Ectodermal cell (in vitro differentiated cells): Measurements from ENCODE around the gene ZNF534.
"Not testable (repeated sequence)": the region's sequence is repeated elsewhere in the genome, so short reads cannot be mapped to it uniquely, and the experiment has no call there.

ENCODE experiments used
- H3K27ac ChIP-seq: 2 replicates; pipeline ENCODE4 v1.7.0; 2013; ENCODE audit warnings: mild to moderate bottlenecking, low read depth, low read length; ENCODE audit not compliant: insufficient read depth, poor library complexity, severe bottlenecking
- H3K27me3 ChIP-seq: 2 replicates; pipeline ENCODE4 v1.7.0; 2013; ENCODE audit warnings: mild to moderate bottlenecking, low read length; ENCODE audit not compliant: insufficient read depth, control insufficient read depth, poor library complexity, severe bottlenecking
- H3K36me3 ChIP-seq: one replicate; pipeline ENCODE4 v1.7.0; 2013; ENCODE audit warnings: low read length; ENCODE audit not compliant: control insufficient read depth, insufficient read depth
- H3K4me1 ChIP-seq: one replicate; pipeline ENCODE4 v1.7.0; 2013; ENCODE audit warnings: low read length; ENCODE audit not compliant: control insufficient read depth, insufficient read depth
- H3K4me3 ChIP-seq: 2 replicates; pipeline ENCODE4 v1.7.0; 2013; ENCODE audit warnings: low read depth, low read length, control low read depth; ENCODE audit not compliant: insufficient read depth
- H3K9me3 ChIP-seq: 2 replicates; pipeline ENCODE4 v1.7.0; 2013; ENCODE audit warnings: mild to moderate bottlenecking, low read length, moderate library complexity; ENCODE audit not compliant: control insufficient read depth
- WGBS, 2 experiments: methylation state at CpG; one replicate each; pipeline ENCODE4 v1.1.7; 2013; ENCODE audit warnings: missing lambda C conversion rate in 2 of 2; 5-methylcytosine and 5-hydroxymethylcytosine counted together

The ZNF534 gene

GRCh38 chr19:52464798-52465470 is 36.0 kb downstream of the ZNF534 start:
- Histone ChIP-seq H3K4me1 (no peaks in the 10 kb centered on the region), H3K36me3 (no peaks in the 10 kb centered on the region), H3K27ac (no peak overlapping the region), H3K9me3 (peaks cover 13% of the 10 kb centered on the region), H3K27me3 (no peaks in the 10 kb centered on the region), H3K4me3 (no peak overlapping the region)
- WGBS, 2 experiments, result 57 to 73% methylated on average over 9 to 14 of the region's 14 CpGs

DNA sequence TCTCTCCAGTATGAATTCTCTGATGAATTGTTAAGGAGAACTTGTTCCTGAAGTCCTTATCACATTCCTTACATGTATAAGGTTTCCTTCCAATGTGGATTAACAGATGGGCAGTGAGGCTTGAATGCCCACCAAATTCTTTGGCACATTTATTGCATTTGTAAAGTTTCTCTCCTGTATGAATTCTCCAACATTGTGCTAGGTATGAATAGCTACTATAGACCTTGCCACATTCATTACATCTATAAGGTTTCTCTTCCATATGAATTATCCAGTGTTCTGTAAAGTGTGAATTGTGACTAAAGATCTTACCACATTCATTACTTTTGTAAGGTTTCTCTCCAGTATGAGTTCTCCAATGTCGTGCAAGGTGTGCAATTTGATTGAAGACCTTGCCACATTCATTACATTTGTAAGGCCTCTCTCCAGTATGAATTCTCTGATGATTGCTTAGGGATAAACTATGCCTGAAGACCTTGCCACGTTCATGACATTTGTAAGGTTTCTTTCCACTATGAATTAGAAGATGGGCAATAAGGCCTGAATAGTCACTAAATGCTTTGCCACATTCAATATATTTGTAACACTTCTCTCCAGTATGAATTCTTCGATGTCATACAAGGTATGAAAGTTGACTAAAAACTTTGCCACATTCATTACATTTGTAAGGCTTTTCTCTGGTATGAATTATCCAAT is 44.9 kb downstream of the ZNF534 start:
- WGBS, 2 experiments, result 64 to 67% methylated on average over 3 of the region's 3 CpGs
- no peaks in the 10 kb centered on the region for H3K36me3 ChIP-seq
- no peak overlapping the region for H3K27ac ChIP-seq
- peaks cover 13% of the 10 kb centered on the region for H3K9me3 ChIP-seq
- no peak overlapping the region for H3K4me3 ChIP-seq
- no peaks in the 10 kb centered on the region for H3K4me1 ChIP-seq
- no peaks in the 10 kb centered on the region for H3K27me3 ChIP-seq

GRCh38 chr19:52474351-52475127 is 45.6 kb downstream of the ZNF534 start:
- peaks cover 13% of the 10 kb centered on the region for H3K9me3 ChIP-seq
- no peaks in the 10 kb centered on the region for H3K27me3 ChIP-seq
- H3K4me1 ChIP-seq, result no peaks in the 10 kb centered on the region
- H3K4me3 ChIP-seq, result no peak overlapping the region
- no peaks in the 10 kb centered on the region for H3K36me3 ChIP-seq
- 89 to 90% methylated on average over 5 to 7 of the region's 7 CpGs for WGBS, 2 experiments
- no peak overlapping the region for H3K27ac ChIP-seq

DNA sequence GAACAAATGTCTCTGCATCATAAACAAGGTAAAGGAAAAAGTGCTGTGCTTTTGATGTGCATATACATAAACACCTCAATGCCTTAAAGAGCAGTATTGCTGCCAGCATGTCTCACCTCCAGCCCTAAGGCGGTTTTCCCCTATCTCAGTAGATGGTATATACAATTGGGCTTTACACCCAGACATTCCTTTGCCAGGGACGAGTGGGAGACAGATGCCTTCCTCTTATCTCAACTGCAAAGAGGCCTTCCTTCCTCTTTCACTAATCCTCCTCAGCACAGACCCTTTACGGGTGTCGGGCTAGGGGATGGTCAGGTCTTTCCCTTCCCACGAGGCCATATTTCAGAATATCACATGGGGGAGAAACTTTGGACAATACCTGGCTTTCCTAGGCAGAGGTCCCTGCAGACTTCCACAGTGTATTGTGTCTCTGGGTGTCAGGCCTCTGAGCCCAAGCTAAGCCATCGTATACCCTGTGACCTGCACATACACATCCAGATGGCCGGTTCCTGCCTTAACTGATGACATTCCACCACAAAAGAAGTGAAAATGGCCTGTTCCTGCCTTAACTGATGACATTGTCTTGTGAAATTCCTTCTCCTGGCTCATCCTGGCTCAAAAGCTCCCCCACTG is 55.3 kb downstream of the ZNF534 start:
- not testable (repeated sequence) for H3K4me3 ChIP-seq, H3K36me3 ChIP-seq, H3K27me3 ChIP-seq, H3K4me1 ChIP-seq, H3K27ac ChIP-seq, H3K9me3 ChIP-seq
- 84 to 86% methylated on average over 6 of the region's 7 CpGs for WGBS, 2 experiments

DNA sequence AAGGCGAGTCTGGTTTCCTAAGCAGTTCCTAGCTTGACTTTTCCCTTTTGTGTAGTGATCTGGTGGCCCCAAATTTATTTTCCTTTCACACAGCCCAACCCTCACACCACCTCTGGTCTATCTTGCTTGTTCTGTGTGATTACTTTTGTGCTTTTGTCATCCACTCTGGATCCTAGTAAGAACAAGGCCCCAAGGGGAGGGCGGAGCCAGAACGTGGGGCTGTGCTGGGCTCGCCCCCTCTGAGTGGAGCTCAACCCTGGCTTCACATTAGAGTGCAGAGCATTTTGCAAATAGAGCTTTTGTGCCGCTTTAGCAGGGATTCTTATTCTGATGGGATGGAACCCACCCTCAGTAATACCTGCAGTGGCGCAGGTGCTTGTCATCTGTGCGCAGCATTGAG is 56.1 kb downstream of the ZNF534 start:
- 78% methylated on average over 7 of the region's 7 CpGs for WGBS, 2 experiments
- H3K9me3 ChIP-seq, H3K36me3 ChIP-seq, H3K27ac ChIP-seq, H3K27me3 ChIP-seq, H3K4me3 ChIP-seq, H3K4me1 ChIP-seq: not testable (repeated sequence)

DNA sequence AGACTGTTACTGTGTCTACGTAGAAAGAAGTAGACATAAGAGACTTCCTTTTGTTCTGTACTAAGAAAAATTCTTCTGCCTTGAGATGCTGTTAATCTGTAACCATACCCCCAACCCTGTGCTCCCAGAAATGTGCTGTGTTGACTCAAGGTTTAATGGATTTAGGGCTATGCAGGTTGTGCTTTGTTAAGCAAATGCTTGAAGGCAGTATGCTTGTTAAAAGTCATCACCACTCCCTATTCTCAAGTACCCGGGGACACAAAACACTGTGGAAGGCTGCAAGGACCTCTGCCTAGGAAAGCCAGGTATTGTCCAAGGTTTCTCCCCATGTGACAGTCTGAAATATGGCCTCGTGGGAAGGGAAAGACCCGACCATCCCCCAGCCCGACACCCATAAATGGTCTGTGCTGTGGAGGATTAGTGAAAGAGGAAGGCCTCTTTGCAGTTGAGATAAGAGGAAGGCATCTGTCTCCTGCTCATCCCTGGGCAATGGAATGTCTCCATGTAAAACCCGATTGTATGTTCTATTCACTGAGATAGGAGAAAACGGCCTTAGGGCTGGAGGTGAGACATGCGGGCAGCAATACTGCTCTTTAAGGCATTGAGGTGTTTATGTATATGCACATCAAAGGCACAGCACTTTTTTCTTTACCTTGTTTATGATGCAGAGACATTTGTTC is 56.8 kb downstream of the ZNF534 start:
- 71 to 75% methylated on average over 7 to 8 of the region's 8 CpGs for WGBS, 2 experiments
- not testable (repeated sequence) for H3K36me3 ChIP-seq, H3K4me1 ChIP-seq, H3K4me3 ChIP-seq, H3K9me3 ChIP-seq, H3K27me3 ChIP-seq, H3K27ac ChIP-seq

GRCh38 chr19:52492201-52492993 is 63.4 kb downstream of the ZNF534 start:
- Histone ChIP-seq H3K9me3 (no peaks in the 10 kb centered on the region), H3K4me3 (peak overlapping the region; percentile 16), H3K36me3 (no peaks in the 10 kb centered on the region), H3K4me1 (no peaks in the 10 kb centered on the region), H3K27ac (no peak overlapping the region), H3K27me3 (peaks cover 4% of the 10 kb centered on the region)
- 50 to 52% methylated on average over 37 of the region's 37 CpGs for WGBS, 2 experiments

DNA sequence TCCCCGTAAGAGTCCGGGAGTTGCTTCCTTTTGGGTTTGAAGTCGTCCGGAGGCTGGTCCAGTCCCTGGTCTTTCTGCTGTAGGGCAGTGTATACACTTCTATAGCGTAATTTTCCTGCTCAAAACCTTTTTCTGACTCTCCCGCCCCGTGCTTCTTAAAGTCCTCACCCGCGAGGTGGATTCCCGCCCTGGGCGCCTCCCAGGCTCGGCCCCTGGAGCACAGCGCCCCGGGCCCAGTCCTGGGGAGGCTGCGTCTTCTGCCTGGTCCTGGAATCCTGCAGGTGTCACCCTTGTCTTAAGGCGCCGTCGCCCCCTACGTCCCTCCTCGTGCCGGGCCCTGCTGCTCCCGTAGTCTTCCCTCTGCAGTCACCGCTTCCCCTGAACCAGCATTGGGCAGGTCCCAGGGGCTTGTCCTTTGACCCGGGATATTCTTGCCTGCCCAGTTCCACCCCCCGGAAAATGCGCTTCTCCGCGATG is 64.1 kb downstream of the ZNF534 start:
- Histone ChIP-seq H3K4me1 (no peaks in the 10 kb centered on the region), H3K9me3 (no peaks in the 10 kb centered on the region), H3K36me3 (no peaks in the 10 kb centered on the region), H3K4me3 (peak overlapping the region; percentile 16), H3K27ac (no peak overlapping the region), H3K27me3 (peaks cover 4% of the 10 kb centered on the region)
- WGBS, 2 experiments, result 36 to 38% methylated on average over 28 of the region's 28 CpGs

GRCh38 chr19:52494518-52494917 is 65.6 kb downstream of the ZNF534 start:
- no peaks in the 10 kb centered on the region for H3K36me3 ChIP-seq
- no peak overlapping the region for H3K4me3 ChIP-seq
- H3K4me1 ChIP-seq, result no peaks in the 10 kb centered on the region
- WGBS, 2 experiments, result 81 to 88% methylated on average over 3 of the region's 3 CpGs
- H3K9me3 ChIP-seq, result no peaks in the 10 kb centered on the region
- no peak overlapping the region for H3K27ac ChIP-seq
- peaks cover 4% of the 10 kb centered on the region for H3K27me3 ChIP-seq
